HuH-7.5 (cell line): ENCODE data around the gene MGMT.

Source experiments
- DNase-seq: peaks from one replicate; pipeline ENCODE4 v3.0.0; 2011; ENCODE audit warnings: low spot score

Gene MGMT

DNA sequence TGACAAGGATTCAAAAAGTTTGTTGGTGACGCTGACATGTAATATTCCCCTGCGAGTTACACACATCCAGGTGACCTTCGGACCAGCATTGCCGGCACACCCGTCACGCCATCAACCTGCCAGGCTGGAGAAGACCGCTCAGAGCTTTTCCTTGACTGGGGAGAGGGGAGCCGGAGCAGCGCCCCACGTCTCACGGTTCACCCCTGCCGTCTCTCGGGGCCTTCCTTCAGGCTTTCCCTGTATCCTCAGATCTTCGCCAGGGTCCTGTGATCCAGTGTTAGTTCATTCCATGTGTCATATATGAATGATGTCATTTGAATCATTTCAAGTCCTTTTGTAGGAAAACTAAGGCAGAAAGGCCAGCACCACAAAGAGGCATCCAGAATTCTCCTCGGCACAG lies 127.8 kb downstream of the MGMT start:
- DNase-seq: no peak

DNA sequence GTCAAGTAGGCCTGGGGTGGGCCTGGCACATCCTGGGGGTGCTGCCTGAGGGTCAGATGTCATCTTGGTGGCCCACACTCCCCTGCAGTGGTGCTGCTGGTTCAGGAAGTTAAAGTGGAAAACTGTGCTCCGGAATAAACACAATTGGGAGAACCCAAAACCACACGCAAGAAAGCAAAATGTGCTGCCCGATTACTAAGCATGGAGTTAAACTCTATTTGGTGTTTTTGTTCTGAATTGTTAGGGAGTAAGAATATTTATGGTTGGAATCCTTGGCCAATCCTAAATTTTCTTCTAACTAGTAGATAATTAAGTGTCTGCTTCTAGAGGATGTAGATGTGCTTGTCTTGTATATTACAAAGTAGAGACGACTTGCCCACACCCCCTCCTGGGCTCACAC lies 131.4 kb downstream of the MGMT start:
- no peak for DNase-seq

DNA sequence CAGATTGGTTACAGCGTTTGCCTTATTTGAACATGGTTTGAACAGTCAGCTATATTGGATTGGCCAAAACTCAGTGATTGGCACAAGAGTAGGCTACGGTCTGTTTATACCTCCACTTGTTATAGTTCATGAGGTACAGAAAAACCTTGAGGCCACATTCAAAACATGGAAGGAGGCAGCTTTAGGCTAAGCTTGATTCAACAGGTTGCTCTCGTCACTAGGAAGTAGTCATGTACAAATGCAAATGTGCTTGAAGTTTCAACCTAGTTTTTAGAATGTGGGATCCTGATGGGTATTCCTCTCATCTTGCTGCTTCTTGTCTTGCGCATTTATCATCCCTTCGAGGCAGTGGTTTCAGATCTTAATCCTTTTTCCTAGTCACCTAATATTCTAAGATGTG lies 132.1 kb downstream of the MGMT start:
- no peak for DNase-seq

DNA sequence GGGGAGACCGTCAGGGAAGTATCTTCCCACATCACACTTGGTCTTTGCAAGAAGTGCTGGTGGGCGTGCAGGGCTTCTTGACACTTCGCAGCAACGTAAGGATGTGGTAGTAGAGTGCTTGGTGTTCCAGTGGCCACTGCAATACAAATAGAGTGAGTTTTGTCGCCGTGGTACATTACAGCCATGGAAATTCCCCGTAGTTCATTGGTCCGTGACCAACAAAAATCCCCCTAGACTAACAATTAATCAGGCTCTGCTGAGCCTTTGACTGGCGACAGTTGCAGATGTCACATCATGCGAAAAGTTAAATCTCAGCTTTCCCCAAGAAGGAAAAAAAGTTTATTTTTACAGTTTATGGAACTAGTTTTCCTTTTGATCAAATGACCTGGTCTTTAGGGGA lies 134.7 kb downstream of the MGMT start:
- no peak for DNase-seq

DNA sequence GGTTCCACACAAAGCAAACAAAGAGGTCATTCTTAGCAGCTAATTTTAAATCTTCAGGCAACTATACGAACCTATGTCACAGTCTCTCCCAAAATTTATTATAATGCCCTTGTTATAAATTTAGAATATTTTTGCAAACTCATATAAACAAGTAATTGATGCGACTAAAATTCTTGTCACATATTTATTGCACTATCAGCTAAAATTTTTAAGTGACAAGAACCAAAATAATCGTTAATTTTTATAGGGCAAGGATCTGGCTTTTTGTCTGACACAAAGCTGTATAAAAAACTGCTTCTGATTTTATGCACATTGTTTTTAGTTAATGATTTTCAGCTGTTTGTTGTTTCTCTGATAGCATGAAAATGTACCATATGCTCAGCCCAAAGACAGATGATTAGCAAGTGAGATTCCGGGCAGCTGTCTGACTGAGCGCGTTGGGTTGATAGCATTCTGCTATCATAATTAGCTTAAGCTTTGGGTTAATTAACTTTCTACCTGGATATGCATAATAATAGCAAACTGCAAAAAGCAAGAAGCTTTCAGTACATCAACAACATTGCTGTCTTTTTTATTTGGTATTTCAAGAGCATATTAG lies 136.0 kb downstream of the MGMT start:
- DNase-seq: no peak

DNA sequence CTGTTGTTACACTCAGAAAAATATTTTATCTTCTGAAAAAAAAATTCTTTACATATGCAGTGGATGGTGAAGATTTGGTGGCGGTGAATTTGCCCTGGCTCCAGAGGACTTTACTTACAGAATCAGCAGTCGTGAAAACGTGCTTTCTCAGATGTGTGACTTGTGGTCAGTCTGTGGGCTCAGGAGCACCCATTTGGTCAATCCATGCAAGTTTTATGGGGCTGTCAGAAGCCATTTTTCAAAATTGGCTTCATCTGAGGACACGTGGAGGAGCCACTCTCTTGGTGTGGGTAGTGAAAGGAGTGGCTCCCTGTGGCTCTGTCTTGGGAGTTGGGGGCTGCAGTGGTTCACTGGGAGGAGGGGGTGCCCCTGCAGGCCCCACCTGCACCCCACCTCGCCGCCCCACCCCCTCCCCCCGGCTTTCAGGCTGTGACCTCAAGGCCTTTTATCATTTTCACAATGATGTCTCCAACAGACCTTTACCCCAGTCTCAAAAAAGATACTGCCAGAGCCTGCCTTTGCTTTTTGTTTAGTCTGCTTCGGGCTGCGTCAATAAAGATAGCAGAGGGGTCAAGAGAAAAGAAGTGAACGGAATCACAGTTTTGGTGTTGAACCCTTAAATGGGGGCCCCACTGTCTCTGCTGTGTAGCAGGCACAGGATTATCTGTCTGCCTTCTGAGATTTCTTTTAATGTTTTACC lies 137.4 kb downstream of the MGMT start:
- DNase-seq: peak; percentile 15

DNA sequence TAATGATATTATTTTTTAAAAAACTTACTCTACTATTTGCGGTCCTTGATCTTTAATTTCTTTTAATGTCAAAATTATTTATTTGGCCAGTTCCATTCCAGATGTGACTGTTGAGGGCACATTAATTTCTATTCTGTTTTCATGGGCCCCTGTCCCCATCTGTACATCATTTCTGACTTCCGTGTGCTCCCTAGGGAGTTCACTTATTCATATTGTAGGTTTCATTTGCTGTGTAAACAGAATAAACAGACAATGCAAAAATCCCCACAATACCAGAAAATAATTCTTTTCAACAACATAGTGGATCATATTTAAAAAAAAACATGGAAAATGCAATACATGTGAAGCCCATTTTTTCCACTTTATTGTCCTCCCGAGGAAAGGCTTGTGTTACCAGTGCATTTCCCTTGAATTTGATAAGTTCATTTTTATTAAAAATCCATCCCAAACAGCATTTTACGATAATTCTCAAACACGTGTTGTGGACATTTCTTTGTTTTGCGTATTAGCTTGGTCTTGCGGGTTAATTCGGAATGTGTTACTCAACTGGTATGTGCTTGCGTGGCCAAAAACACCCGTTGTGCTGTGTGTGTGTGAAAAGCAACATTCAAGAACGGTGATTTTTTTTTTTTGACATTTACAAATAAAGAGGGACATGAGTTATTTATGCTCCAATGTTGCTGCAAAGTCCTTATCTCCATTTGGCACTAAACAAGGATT lies 138.4 kb downstream of the MGMT start:
- no peak for DNase-seq

DNA sequence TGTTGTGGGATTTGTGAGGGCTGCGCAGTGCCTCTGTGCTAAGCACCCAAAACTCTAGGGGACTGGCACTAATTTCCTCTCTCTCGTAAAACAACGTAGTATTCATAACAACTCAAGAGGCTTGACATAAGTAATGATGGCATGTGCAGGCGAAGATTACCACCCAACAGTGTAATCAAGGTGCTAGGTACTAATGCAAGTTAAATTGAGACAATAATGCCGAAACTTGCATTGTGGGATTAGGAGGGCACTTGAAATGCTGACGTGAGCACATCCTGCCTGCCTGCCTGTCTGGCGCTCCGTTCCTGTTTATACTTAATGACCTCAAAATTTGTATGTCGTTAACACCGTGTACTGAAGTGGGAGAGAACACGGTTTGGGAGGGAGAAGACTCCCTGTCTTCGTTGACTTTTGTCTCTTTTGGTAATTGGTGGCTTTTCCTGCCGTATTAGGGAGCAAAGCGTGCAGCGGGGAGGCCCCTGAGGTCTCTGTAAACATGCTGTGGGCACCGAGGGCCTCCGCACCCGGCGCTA lies 139.0 kb downstream of the MGMT start:
- DNase-seq: no peak

DNA sequence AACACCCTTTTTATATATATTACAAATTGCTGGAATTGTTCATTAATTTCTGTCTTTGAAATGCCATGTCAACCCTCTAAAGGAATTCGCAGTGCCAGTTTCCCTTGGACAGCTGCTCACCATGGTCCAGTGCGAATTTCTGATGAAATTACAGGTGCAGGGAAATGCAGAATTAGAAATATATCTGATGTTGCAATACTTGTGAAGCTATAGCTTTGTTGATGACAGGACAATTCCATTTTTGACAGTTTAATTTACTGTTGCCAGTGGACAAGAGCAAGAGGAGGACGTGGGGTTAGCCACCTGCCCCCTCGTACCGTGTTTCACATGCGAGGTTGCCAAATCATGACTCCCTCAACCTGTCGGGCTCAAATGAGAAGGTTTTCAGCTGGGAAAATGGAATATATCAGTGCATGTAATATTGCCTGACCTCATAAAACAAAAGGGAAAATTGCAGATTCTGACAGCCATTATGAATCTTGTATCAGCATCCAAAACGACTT lies 140.6 kb downstream of the MGMT start:
- no peak for DNase-seq

DNA sequence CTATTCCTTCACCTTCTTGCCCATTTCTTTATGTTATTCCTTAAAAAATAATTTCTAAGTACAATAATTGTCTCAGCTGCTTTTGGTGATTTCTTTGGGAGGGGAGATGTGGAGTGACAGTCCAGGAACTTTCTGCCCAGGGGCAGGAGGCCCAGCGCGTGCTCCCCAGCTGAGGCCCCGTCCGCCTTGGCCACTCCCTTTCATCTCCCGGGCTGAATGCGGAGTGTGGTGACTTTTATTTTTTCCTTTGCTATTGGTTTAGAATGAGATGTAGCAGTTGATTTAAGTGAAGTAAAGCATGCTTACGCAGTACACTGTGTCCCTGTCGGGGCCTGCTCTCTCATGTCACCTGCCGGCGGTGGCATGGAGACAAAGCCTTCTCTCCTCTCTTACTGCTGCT lies 141.6 kb downstream of the MGMT start:
- no peak for DNase-seq

DNA sequence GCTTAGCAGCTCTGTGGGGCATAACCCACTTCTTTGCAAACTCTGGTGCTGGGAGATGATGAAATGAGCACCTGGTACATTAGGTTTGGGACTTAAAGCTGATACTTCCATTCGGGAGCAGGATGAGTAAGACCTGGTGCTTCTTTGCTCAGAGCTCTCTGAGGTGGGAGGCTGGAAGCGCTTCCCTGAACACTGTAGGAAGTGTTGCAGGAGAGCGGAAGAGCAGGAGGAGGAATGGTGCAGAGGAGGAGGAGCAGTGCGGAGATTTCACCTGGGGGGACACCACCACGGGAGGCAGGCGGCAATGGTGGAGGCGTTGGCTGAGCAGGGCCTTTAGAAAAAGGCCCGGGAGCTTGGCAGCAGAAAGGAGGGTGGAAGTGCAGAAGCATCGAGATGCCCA lies 142.5 kb downstream of the MGMT start:
- no peak for DNase-seq

DNA sequence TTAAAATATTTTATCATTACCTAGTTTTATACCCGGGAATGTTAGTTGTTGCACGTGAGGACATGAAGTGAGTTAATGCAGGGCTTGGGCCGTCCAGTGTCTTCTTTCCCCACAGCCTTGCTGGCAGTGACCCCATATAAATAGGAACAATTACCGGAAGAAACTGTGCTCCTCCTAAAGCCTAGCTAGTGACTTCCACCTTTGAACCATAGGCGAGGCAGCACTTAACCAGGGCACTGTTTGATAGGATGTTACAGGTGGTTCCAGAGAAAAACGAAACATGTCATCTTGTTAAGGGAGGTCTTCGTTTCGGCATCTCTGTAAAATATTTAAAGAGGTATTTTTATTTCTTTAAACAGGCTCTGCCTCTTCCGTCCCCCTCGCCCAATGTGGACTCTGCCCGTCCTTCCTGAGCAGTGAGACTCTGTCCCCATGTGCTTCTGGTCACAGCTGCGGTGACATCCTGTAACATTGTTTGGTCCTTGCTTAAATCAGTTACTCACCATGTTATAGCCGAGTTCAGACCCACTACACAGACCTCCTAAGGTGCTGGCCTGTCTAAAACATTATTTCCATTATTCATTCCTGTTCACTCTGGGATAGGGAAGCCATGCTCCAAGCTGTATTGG lies 145.6 kb downstream of the MGMT start:
- DNase-seq: no peak

DNA sequence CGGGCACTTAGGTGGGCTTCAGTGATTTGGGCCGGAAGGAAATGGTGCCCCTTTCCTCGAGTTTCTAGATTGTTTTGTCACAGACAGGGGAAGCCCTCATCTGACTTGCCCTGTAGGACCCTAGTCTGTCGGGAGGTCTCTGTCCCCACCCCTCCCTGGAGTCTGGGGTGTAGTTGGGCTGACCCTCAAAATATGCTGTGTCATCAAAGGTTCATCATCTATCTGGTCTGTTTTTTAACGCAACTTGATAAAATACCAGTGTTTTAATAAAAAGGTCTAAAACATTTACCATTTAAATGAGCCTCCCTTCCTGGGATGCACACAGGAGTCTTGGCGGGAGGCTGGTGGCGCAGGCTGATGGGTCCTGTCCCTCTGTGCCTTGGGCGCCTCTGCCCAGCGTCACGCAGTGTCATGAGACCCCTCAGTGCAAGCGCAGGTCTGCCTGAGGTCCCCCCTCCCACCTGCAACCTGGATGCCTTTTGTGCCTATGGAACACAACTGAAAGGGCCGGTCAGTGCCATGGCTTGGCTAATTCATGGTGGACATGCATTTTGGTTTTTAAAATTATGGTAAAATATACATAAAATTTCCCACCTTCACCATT lies 146.4 kb downstream of the MGMT start:
- no peak for DNase-seq

DNA sequence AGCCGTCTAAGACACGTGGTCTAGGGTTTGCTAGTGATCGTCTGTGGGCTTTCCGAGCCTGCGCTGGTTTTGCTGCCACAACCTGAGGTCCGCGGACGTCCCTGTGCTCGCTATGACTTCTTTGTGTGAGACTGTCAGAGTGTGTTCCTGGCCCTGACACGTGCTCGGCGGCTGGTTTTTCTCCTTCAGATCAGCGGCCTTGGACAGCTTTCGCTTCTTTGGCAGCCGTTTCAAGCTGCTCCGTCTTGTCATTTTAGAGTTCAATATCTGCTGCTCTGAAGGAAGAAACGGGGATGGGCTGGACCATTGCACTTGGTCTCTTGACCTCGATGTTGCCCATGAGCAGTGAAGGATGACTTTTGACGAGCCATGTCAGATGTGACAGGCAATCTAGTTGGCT lies 147.3 kb downstream of the MGMT start:
- no peak for DNase-seq

DNA sequence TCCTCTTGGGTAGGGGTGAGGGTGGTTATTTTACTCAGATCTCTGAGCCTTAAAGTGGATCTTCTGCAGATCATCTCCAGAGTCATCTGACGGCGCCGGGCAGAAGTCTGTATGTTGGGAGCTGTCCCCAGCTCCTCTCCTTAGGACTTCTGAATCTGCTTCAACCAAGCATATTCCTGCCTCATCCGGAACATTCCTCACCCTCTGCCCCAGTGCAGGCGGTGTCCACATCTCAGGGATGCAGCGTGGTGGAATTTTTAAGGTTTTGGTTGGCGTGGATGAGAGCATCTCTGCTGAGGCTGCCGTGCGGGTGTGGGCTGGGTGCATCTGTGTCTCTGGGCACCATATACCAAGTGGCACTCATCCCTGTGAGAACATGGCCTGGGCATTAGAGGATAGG lies 148.3 kb downstream of the MGMT start:
- DNase-seq: no peak

DNA sequence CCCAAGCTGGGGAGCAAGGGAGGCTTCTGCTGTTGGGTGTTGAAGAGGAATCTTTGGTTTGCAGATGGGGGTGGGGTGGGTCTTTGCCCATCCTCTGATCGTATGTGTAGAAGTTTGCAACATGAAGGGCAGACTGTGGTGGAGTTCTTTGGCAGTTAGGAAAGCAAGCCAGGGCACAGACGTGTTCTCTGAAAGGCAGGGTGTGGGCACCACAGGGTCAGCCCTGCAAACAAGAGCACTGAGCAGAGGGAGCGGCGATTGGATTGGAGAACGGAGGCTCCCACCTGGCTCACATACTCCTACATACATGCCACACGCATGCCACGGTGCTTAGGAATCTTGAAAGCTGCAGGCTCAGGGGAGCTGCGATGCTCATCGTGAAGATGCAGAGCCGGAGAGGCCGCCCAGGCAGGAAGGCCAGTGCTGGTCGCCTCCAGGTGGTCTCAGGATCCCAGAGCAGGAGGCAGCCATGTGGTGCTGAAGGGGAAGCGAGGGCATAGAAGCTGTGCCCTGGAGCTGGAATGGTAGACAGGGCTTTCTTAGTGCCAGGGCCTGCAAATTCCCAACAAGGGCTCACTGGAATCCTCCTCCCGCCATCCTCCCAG lies 149.0 kb downstream of the MGMT start:
- no peak for DNase-seq

DNA sequence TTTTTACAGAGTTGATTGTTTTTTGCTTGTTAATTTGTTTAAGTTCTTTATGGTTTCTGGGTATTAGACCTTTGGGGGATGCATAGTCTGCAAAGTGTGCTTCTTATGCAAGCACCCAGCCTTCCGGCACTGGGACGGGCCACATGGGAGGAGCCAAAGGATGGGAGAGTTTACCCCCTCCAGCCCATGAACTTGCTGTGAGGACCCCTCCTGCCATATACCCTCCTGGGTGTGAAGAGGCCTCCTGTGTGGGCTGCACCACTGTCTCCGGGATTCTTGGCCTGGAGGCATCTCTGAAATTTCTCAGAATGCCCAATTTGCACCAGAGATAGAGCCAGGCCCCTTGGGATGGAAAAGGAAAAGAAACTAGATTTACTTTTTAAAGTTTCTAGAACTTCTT lies 150.7 kb downstream of the MGMT start:
- DNase-seq: no peak

DNA sequence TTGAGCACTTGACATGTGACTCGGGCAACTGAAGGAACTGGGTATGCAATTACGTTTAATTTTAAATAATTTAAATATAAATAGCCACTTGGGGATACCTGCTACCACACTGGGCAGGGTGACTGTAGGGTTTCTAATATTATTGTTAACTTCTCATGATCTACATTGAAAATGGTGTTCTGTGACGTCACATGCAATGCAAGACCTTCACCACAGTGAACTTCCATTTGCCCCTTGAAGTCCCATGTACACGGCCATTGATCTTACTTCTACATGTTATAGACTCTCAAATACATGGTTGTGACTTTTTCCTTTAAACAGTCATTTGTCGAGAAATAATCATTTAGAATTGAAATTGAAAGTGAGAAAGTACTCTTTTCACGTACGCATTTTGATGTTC lies 154.0 kb downstream of the MGMT start:
- DNase-seq: no peak

DNA sequence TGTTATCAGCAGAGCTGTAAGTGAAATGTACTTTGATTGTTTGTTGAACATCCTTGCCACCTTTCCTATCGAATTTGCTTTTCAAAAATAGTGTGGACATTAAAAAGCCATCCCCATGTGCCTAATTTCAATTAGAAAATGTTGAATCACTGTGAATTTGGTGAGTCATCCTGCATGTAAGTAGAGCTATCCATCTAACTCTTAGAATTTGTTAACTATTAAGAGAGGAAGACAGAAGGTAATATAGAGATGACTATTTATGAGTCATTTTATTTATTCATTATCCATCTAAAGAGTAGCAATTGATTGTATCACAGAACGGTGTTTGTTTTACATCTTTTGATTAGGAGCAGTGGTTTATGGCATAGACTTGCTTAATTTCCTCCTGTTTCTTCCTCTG lies 154.7 kb downstream of the MGMT start:
- DNase-seq: no peak

DNA sequence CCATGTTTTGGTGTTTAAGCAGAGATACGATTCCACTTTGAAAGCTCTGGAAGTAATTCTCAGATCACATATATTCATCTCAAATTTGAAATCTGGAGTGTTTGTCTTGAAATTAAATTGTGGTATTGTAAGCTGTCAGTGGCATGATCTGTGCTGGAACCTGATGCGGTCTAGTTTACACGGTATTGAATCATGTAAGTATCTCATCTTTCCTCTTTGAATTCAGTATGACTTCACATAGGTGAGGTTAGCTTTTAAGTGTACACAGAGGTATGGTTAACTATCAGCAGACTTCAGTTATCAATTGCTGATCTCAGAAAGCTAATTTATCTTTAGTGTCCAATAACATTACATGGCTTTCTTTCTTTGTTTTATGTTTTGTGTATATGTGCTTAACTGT lies 155.2 kb downstream of the MGMT start:
- no peak for DNase-seq

DNA sequence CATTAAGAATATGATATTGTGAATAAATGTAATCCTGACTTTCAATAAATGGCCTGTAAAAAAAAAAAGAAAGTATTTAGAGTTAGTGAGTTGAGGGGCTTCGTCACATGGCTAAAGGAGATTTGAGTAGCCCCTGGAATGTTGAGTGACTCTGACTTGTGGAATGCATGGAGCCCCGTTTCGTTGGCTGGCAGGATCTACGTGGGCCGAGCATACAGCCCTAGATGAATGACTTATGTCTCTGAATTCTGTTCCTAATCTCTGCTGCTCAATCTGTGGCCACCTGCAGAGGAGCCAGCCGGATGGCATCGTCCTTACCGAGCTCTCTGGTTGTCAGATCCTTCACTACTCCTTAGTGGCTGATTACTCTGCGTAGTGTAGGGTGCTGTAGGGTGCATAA lies 155.7 kb downstream of the MGMT start:
- DNase-seq: no peak

DNA sequence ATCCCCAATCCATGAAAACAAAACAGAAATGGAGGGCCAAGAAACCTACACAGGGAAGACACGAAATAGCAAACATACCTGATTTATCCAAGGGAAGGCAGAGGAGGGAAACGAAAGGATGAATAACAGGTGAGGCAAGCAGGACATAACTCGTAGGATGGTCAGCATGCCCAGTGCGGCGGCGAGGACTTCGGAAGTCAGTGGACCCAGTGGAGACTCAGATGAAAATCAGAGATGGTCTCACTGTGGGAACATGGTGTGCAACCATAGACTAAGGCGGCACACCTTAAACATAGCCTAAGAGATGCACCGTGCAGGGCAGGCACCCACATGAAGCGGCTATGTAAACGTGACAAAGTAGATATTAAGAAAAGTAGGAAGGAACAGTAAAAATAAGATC lies 157.5 kb downstream of the MGMT start:
- DNase-seq: no peak
